ENCODE measurements around the gene USP48. TPM values are rescaled to one million over a fixed set of nuclear protein-coding genes. Genes with fewer than 3 reads are reported as not detected.

USP48 gene
- polyA plus RNA-seq, 2 donors, result 14.4 to 18.4 TPM

DNA sequence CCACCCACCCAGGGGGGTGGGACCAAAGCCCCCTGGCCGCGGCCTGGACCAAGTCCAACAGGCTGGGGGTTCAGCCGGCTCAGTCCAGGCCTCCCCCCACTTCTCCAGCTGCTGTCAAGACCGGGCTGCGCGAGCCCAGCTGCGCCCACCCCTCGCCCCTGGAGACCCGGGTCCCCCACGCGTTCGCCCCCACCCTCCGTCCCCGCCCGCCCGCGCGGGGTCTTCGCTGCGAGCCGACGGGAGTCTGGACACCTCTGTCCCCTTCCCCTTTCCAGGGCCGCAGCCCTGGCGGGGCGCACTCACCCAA, 114.0 kb downstream of the USP48 start:
- Histone ChIP-seq H3K27ac (ENCODE audit: low read depth in 2 of 2, low read length in 1 of 2) (no peak overlapping the region), H3K36me3 (ENCODE audit: control insufficient read depth in 2 of 2, insufficient read depth in 2 of 2, low read length in 1 of 2) (no peaks in the 10 kb centered on the region), H3K27me3 (ENCODE audit: control insufficient read depth in 1 of 2, insufficient read depth in 2 of 2, low read length in 2 of 2) (peaks cover 0 to 2% of the 10 kb centered on the region in 2 donors), H3K4me1 (ENCODE audit: control insufficient read depth in 2 of 2, insufficient read depth in 2 of 2, low read length in 1 of 2) (peaks cover 10 to 27% of the 10 kb centered on the region in 2 donors), H3K4me3 (ENCODE audit: low read depth in 1 of 2, low read length in 2 of 2) (peak overlapping the region; percentile 19 to 36), H3K9me3 (ENCODE audit: control insufficient read depth in 2 of 2, insufficient read depth in 1 of 2, low read depth in 1 of 2, low read length in 1 of 2) (no peaks in the 10 kb centered on the region)
- WGBS, 2 donors, result 1 to 2% methylated on average over 14 to 25 of the region's 25 CpGs

- H3K4me1 ChIP-seq (ENCODE audit: control insufficient read depth in 2 of 2, insufficient read depth in 2 of 2, low read length in 1 of 2), result peaks cover 10 to 26% of the 10 kb centered on the region in 2 donors
- H3K27ac ChIP-seq (ENCODE audit: low read depth in 2 of 2, low read length in 1 of 2), result no peak overlapping the region
- H3K36me3 ChIP-seq (ENCODE audit: control insufficient read depth in 2 of 2, insufficient read depth in 2 of 2, low read length in 1 of 2), result no peaks in the 10 kb centered on the region
- 9% methylated on average over 33 of the region's 33 CpGs for WGBS, 2 donors
- peaks cover 0 to 2% of the 10 kb centered on the region in 2 donors for H3K27me3 ChIP-seq (ENCODE audit: control insufficient read depth in 1 of 2, insufficient read depth in 2 of 2, low read length in 2 of 2)
- H3K9me3 ChIP-seq (ENCODE audit: control insufficient read depth in 2 of 2, insufficient read depth in 1 of 2, low read depth in 1 of 2, low read length in 1 of 2), result no peaks in the 10 kb centered on the region
- H3K4me3 ChIP-seq (ENCODE audit: low read depth in 1 of 2, low read length in 2 of 2), result peak overlapping the region in 1 of 2 donors; percentile 36
These were observed 114.6 kb downstream of the USP48 start for GRCh38 chr1:21668232-21668950.

DNA sequence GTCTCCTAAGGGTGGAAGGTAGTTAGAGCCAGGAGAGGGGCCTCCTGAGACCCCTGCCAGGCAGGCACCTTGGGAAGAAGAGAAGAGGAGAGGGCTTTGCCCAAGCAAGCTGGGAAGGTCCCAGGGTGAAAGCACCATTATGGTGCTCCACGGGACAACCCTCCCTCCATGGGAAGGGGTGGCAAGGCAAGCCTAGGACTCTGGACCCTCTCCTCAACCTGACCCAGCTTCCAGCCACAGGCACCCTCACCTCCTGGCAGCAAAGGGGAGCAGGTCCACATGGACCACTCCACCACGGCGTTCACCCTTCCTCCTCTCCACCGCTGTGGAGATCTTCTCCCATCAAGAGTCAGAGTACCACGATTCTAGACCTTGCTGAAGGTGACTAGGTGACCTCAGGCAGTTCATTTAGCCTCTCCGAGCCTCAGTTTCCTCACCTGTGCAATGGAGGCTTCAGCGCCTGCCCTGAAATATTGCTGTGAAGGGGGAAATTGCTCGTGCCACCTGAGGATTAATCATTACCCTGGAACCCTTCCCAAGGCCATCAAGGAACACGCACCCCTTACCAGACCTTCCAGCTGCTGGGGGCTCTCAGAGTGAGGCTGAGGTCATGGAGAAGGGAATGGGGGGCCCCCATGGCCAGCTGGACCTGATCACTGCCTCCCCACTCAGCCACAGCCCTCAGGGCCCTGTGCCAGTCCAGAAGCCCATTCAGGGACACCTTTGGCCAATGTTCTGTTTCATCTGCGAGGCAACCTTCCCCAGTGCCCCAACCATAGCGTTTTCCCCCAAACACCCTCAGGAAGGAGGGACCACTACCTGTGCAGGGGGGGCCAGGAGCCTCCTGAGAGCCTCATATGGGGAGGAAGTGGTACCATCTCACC, 115.4 kb downstream of the USP48 start:
- Histone ChIP-seq H3K9me3 (ENCODE audit: control insufficient read depth in 2 of 2, insufficient read depth in 1 of 2, low read depth in 1 of 2, low read length in 1 of 2) (no peaks in the 10 kb centered on the region), H3K4me3 (ENCODE audit: low read depth in 1 of 2, low read length in 2 of 2) (no peak overlapping the region), H3K27ac (ENCODE audit: low read depth in 2 of 2, low read length in 1 of 2) (no peak overlapping the region), H3K36me3 (ENCODE audit: control insufficient read depth in 2 of 2, insufficient read depth in 2 of 2, low read length in 1 of 2) (no peaks in the 10 kb centered on the region), H3K4me1 (ENCODE audit: control insufficient read depth in 2 of 2, insufficient read depth in 2 of 2, low read length in 1 of 2) (peaks cover 10 to 22% of the 10 kb centered on the region in 2 donors), H3K27me3 (ENCODE audit: control insufficient read depth in 1 of 2, insufficient read depth in 2 of 2, low read length in 2 of 2) (peaks cover 0 to 2% of the 10 kb centered on the region in 2 donors)
- WGBS, 2 donors, result 77 to 85% methylated on average over 11 of the region's 11 CpGs

DNA sequence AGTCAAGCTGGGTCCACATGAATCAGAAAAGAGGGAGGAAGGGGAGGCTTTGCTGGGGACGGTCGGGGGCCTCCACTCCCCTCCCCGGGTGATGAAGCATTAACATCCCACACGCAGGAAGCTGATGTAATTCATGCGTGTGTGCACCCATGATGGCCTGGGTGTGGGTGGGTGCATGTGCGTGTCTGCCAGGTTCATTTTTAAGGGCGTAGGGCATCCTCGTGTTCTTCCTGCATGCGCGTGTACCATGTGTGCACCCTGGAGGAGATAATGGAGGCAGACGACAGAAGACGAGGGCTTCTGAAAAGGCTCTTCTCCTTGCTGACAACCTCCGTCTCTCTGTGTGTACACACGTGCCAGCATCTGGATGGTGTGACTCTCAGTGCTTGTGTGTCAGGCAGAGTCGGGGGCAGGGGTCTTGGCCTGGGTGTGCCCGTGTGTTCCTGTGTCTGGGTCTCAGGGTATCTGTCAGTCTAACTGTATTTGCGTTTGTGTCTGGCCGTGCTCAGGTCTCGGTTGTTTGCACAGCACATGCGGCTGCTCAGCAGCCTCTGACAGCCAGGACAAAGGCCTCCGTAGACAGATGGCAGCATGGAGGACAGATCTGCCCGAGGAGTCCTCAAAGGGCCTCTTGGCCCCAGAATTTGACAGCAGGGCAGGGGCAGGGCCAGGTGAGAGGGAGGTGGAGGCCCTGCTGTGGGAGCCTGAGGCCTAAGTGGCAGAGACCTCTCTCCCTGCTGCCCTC, 116.2 kb downstream of the USP48 start:
- H3K27me3 ChIP-seq (ENCODE audit: control insufficient read depth in 1 of 2, insufficient read depth in 2 of 2, low read length in 2 of 2), result peaks cover 0 to 2% of the 10 kb centered on the region in 2 donors
- no peak overlapping the region for H3K4me3 ChIP-seq (ENCODE audit: low read depth in 1 of 2, low read length in 2 of 2)
- H3K36me3 ChIP-seq (ENCODE audit: control insufficient read depth in 2 of 2, insufficient read depth in 2 of 2, low read length in 1 of 2), result no peaks in the 10 kb centered on the region
- WGBS, 2 donors, result 55 to 64% methylated on average over 22 of the region's 22 CpGs
- no peaks in the 10 kb centered on the region for H3K9me3 ChIP-seq (ENCODE audit: control insufficient read depth in 2 of 2, insufficient read depth in 1 of 2, low read depth in 1 of 2, low read length in 1 of 2)
- H3K4me1 ChIP-seq (ENCODE audit: control insufficient read depth in 2 of 2, insufficient read depth in 2 of 2, low read length in 1 of 2), result peaks cover 10 to 22% of the 10 kb centered on the region in 2 donors
- no peak overlapping the region for H3K27ac ChIP-seq (ENCODE audit: low read depth in 2 of 2, low read length in 1 of 2)

DNA sequence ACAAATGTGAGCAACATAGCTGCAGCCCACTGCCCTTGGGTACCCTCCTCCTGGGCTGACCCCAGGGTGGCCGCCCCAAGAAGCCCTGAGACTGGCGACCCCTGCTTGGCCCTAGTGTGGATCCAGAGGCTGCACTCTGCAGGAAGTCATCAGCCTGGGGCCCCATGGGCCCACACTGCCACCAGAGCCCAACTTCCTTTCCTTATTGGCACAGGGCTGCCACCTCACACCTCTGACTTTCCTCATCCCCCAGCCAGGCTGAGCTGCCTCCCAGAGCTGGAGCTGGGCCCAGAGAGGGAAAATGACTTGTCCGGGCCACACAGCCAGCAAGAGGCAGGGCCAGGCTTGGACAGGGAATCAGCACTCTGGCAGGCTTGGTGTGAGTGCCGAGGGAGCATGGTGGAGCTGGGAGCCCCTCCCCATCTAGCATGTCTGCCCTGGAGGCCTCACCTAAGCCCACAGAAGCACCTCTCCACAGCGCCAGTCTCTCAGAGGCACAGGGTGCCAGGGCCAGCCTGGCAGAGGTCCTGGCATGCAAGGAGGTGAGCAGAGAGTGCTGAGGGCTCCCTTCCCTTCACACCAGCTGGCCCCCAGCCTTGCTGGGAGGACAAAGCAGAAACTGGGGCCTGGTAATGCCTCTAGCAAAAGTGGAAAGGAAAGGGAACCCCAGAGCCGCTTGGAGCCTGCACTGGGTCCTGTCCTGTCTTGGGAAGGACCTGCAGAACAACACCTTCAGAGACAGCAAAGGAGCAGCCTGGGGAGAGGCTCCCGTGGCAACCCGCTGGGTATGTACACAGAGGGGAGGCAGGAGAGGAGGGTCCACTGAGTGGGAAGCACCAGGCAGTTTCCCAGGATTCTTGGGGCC, 117.0 kb downstream of the USP48 start:
- Histone ChIP-seq H3K9me3 (ENCODE audit: control insufficient read depth in 2 of 2, insufficient read depth in 1 of 2, low read depth in 1 of 2, low read length in 1 of 2) (no peaks in the 10 kb centered on the region), H3K36me3 (ENCODE audit: control insufficient read depth in 2 of 2, insufficient read depth in 2 of 2, low read length in 1 of 2) (no peaks in the 10 kb centered on the region), H3K4me1 (ENCODE audit: control insufficient read depth in 2 of 2, insufficient read depth in 2 of 2, low read length in 1 of 2) (peaks cover 10 to 22% of the 10 kb centered on the region in 2 donors), H3K27ac (ENCODE audit: low read depth in 2 of 2, low read length in 1 of 2) (no peak overlapping the region), H3K27me3 (ENCODE audit: control insufficient read depth in 1 of 2, insufficient read depth in 2 of 2, low read length in 2 of 2) (peaks cover 0 to 2% of the 10 kb centered on the region in 2 donors), H3K4me3 (ENCODE audit: low read depth in 1 of 2, low read length in 2 of 2) (no peak overlapping the region)
- WGBS, 2 donors, result 45 to 46% methylated on average over 8 of the region's 8 CpGs

DNA sequence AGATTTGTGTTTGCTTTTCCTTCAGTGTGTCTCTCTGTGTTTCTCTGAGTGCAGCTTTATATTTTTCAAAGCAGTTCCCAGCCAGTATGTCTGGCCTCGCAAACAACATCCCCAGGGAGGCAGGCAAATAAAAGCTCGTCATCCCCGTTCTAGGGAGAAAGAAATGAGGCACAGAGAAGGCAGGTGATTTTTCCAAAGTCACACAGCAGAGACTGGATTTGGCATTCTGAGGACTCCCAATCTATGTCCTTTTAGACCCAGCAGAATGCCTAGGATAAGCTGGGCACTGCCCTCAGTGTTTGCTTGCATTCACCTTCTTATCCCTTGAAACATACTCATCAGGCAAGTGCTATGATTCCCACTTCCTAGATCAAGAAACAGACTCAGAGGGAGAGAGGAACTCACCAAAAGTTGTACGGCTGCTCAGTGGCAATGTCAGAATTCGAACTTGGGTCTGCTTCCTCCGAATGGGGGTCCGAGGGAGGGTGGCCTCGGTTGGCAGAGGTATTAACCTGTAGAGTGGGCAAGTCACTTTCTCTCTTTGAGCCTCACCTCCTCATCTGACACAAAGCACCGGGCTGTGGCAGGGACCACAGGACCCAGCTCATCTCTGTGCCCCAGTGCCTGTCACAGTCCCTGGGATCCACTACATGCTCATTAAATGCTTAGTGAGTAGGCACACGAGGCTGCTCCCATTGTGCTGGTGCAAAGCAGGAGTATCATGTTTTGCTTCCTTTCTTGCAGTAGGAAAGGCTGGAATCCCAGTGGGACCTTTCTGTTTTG, 118.0 kb downstream of the USP48 start:
- no peak overlapping the region for H3K27ac ChIP-seq (ENCODE audit: low read depth in 2 of 2, low read length in 1 of 2)
- peaks cover 0 to 2% of the 10 kb centered on the region in 2 donors for H3K27me3 ChIP-seq (ENCODE audit: control insufficient read depth in 1 of 2, insufficient read depth in 2 of 2, low read length in 2 of 2)
- H3K4me1 ChIP-seq (ENCODE audit: control insufficient read depth in 2 of 2, insufficient read depth in 2 of 2, low read length in 1 of 2), result peaks cover 10 to 20% of the 10 kb centered on the region in 2 donors
- H3K4me3 ChIP-seq (ENCODE audit: low read depth in 1 of 2, low read length in 2 of 2), result no peak overlapping the region
- WGBS, 2 donors, result 74 to 76% methylated on average over 10 of the region's 10 CpGs
- no peaks in the 10 kb centered on the region for H3K9me3 ChIP-seq (ENCODE audit: control insufficient read depth in 2 of 2, insufficient read depth in 1 of 2, low read depth in 1 of 2, low read length in 1 of 2)
- no peaks in the 10 kb centered on the region for H3K36me3 ChIP-seq (ENCODE audit: control insufficient read depth in 2 of 2, insufficient read depth in 2 of 2, low read length in 1 of 2)

DNA sequence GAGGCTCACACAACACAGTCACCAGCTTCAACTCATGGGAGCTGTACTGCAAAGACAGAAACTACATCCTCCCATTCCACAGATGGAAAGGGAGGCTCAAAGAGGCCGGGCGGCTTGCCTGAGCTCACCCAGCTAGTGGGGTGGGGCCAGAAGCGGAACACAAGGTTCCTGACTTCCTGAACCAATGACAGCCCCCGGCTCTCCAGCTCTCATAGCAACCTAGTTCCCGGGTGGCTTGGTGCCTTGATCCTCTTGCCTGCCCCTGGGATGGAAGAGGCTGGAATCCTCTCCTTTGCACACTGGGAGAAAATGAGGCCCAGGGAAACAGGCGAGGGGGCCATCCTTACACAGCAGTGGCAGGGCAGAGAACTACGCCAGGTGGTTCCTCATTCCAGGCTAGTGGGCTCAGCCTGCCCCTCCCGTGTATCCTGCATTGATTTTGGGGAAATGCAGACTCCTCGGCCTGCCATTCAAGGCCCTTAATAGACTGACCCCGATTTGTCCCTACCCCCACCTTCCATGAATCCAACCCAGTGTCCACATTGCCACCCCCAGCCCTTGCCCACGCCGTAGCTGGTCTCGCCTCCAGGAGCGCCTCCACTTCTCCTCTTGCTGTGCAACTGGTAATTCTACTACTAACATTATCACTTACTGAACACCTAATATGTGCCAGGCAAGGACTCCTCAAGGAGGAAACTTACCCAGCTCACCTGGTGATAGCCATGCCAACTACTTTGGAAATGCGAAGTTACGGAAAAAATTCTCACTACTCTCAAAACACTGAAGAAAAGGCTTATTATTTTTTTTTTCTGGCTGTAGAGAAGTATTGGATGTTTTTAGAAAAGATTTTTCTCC, 118.8 kb downstream of the USP48 start:
- no peak overlapping the region for H3K4me3 ChIP-seq (ENCODE audit: low read depth in 1 of 2, low read length in 2 of 2)
- no peak overlapping the region for H3K27ac ChIP-seq (ENCODE audit: low read depth in 2 of 2, low read length in 1 of 2)
- H3K4me1 ChIP-seq (ENCODE audit: control insufficient read depth in 2 of 2, insufficient read depth in 2 of 2, low read length in 1 of 2), result peaks cover 6 to 16% of the 10 kb centered on the region in 2 donors
- no peaks in the 10 kb centered on the region for H3K9me3 ChIP-seq (ENCODE audit: control insufficient read depth in 2 of 2, insufficient read depth in 1 of 2, low read depth in 1 of 2, low read length in 1 of 2)
- no peaks in the 10 kb centered on the region for H3K36me3 ChIP-seq (ENCODE audit: control insufficient read depth in 2 of 2, insufficient read depth in 2 of 2, low read length in 1 of 2)
- 68 to 73% methylated on average over 16 of the region's 16 CpGs for WGBS, 2 donors
- peaks cover 0 to 2% of the 10 kb centered on the region in 2 donors for H3K27me3 ChIP-seq (ENCODE audit: control insufficient read depth in 1 of 2, insufficient read depth in 2 of 2, low read length in 2 of 2)
